NCI-H1694 (cell line): ENCODE results near the gene FGF22.
"Not testable (repeated sequence)": the region's sequence is repeated elsewhere in the genome, so short reads cannot be mapped to it uniquely, and the experiment has no call there.

Experiments
- DNase-seq: peaks from one replicate; lab custom pipeline; 2025; lab: John Stamatoyannopoulos, UW

FGF22 gene

DNA sequence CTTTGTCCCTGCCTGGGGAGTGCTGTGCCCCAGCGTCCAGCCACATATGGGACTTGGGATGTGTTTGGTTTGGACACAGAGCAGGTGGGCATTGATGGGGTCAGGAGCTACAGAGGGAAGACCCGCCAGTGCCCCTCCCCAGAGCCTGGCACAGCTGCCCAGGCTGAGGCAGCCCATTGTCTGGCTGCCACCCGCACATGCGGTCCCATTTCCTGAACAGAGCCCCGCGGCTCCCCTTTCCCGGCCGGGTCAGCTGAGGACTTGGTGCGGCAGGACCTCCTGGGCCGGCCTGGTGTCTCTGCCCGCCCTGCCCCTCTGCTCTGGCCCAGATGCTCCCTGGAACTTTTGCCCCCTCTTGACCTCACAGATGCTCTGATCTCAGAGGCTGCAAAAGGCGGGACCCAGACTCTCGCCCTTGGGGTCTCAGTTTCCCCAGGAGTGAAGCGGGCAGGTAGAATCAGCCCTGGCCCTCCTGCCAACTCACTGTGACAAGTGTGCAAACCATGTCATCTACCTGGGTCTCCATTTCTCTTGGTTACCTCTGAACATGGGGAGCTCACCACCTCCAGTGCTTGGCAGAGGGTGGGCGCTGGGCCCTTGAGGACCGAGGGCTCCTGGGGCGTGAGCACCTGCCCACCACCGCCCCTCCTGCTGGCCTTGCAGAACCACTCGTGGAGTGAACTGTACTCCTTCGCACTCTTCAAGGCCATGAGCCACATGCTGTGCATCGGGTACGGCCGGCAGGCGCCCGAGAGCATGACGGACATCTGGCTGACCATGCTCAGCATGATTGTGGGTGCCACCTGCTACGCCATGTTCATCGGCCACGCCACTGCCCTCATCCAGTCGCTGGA lies 32.2 kb upstream of the FGF22 start:
- DNase-seq: no peak

DNA sequence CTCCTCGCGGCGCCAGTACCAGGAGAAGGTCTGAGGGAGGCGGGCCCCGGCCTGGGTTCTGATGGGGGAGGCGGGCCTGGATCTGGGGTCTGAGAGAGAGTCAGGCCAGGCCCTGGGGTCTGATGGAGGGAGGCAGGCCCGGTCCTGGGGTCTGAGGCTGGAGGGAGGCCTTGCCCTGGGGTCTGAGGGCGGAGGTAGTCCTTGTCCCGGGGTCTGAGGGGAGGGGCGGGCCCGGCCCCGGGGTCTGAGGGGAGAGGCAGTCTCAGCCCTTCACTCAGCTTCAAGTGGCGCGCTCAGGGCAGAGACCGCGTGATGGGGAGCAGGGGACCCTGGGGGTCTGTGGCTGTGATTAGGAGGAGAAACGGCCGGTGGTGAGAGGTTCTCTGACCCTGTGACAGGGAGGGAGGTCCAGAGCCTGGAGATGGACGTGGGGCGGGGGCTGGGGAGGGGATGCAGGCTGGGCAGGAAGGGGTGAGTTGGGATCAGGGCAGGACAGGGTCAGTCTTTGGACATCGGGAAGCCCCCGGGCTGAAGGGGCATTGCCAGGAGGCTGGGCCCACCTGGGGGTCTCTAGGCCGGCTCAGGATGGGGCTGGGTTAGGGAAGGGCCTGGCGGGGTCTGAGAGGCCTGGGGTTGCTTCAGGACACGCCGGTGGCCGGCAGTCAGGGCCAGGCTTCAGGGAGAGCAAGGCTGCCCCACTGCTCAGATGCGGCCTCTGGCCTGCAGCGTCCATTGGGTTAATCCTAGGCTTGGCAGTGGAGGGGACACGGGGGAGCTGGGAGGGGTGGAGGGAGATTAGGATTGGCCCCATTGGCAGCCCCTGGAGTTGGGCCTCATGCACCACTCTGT lies 31.3 kb upstream of the FGF22 start:
- no peak for DNase-seq

DNA sequence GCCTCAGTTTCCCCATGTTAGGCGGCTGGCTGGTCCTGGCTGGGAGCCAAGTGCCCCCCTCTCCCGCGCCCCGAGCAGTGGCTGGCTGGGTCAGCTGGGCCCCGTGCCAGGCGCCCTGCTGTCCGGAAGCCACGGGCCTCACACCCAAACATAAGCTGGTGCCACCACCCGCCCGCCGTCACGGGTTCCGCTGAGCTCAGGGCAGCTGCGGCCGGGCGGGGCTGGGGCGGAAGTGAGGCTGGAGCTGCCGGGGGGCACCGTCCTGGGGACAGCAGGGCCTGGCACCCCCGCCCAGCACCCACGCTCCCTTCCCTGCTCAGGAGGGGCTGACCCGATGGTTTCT lies 30.7 kb upstream of the FGF22 start:
- DNase-seq: no peak

DNA sequence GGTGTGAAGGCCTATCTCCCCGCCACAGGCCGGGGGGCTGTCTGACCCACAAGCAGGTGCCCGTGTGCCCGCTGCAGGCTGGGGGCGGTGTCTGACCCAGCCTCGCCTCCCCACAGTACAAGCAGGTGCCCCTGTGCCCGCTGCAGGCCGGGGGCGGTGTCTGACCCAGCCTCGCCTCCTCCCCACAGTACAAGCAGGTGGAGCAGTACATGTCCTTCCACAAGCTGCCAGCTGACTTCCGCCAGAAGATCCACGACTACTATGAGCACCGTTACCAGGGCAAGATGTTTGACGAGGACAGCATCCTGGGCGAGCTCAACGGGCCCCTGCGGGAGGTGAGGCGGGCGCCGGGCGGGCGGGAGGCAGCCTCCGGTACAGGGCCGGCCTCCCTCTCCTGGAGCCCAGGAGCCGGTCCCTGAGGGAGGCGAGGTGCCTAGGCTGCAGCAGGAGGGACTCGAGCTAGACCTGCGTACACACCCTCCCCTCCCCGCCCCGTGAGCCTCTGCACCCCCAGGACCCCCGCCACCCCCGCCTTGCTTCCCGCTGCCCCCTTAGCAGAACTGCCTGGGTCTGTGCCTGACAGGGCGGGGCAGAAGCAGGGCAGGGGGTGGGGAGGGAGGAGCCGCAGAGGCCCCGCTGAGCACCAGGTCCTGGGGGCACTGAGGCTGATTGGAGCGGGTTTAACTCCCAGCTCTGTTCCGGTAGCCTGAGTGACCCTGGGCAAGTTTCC lies 29.4 kb upstream of the FGF22 start:
- no peak for DNase-seq

DNA sequence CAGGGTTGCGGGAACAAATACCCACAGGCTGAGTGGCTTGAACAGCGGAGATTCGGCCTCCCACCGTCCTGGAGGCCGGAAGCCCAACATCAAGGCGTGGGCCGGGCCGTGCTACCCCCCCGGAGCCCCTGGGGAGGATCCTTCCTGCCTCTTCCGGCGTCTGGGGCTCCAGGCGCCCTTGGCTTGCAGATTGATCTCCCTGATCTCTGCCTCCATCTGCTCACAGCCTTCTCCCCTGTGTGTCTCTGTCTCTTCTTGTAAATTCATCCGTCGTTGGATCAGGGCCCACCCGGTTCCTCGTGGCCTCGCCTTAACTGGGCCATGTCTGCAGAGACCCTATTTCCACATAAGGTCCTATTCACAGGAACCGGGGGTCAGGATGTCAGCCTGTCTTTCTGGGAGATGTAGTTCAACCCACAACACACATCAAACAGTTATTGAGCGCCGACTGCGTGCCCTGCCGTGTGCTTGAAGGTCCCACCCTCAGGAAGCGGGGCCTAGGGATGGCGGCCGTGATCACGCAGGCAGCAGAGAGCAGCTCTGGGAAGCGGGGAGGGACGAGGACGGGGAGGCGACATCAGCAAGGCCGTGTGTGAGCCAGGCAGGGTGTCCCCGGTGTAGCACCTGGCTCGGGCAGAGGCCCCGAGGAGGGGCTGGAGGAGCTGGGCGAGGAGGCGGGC lies 28.7 kb upstream of the FGF22 start:
- no peak for DNase-seq

DNA sequence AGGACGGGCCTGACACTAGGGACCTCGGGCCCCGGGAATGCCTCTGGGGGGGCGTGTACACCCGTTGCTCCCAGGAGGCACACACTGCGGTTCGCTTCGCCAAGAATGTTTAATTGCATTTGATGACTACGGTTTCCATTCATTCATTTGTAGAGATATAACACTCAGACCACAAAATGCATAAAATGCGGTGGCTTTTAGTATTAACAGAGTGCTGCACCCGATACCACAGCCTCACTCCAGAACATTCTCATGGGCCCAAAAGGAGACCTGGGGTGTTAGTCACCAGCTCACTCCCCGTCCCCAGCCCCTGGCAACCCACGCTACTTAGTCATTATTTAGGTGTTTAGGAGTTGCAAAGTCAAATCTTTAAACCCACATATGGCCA lies 28.2 kb upstream of the FGF22 start:
- no peak for DNase-seq

DNA sequence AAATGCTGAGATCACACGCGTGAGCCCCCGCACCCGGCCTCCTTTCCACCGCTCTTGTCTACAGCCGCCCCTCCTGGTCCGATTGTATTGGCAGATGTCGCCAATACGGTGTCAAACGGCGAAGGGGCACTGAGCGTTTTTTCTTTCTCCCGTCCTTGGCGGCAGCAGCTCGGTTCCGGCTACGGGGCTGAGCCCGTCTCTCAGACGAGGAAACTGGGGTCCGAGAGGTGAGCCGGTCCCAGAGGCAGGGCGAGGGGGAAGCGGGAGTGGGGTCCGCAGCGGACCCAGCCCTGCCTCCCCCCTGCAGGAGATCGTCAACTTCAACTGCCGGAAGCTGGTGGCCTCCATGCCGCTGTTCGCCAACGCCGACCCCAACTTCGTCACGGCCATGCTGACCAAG lies 26.7 kb upstream of the FGF22 start:
- no peak for DNase-seq

DNA sequence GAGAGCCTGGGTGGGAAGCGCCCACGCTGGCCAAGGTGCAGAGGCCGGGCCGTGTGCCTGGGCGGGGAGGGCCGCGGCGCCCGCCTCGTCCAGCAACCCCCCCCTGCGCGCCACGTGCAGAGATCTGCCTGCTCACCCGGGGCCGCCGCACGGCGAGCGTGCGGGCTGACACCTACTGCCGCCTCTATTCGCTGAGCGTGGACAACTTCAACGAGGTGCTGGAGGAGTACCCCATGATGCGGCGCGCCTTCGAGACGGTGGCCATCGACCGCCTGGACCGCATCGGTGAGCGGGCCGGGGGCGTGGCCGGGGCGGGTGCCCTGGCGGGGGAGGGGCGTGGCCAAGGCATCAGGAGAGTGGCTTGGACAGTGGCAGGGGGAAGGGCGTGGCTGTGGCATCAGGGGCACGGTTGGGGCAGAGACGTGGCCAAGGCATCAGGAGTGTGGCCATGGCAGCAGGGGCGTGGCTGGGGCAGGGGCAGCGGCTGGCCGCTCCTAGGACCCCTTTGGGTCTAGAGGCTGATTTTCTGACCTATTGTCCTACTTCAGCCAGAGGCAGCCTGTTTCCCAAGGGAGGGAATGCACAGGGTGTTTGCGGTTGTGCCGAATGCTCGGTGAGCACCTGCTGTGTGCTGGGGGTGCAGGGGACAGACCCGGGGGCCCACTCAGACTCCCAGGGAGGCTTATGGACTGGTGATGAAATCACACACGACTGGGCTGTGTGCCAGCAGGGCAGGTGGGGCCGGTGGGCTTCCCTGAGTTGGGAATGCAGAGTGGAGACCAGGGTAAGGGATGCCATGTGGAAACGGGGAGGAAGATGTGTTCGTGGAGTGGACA lies 25.7 kb upstream of the FGF22 start:
- no peak for DNase-seq

DNA sequence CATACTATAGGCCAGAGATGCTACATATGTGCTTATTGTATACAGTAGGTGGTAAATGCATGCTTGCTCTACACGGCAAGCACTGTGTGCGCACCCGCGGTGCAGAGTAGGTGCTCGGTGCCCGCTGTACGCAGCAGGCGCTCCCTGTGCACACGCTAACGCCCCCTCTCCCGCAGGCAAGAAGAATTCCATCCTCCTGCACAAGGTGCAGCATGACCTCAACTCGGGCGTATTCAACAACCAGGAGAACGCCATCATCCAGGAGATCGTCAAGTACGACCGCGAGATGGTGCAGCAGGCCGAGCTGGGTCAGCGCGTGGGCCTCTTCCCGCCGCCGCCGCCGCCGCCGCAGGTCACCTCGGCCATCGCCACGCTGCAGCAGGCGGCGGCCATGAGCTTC lies 24.1 kb upstream of the FGF22 start:
- DNase-seq: no peak

DNA sequence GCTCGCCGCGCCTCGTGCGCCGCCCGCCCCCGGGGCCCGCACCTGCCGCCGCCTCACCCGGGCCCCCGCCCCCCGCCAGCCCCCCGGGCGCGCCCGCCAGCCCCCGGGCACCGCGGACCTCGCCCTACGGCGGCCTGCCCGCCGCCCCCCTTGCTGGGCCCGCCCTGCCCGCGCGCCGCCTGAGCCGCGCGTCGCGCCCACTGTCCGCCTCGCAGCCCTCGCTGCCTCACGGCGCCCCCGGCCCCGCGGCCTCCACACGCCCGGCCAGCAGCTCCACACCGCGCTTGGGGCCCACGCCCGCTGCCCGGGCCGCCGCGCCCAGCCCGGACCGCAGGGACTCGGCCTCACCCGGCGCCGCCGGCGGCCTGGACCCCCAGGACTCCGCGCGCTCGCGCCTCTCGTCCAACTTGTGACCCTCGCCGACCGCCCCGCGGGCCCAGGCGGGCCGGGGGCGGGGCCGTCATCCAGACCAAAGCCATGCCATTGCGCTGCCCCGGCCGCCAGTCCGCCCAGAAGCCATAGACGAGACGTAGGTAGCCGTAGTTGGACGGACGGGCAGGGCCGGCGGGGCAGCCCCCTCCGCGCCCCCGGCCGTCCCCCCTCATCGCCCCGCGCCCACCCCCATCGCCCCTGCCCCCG lies 23.5 kb upstream of the FGF22 start:
- no peak for DNase-seq

DNA sequence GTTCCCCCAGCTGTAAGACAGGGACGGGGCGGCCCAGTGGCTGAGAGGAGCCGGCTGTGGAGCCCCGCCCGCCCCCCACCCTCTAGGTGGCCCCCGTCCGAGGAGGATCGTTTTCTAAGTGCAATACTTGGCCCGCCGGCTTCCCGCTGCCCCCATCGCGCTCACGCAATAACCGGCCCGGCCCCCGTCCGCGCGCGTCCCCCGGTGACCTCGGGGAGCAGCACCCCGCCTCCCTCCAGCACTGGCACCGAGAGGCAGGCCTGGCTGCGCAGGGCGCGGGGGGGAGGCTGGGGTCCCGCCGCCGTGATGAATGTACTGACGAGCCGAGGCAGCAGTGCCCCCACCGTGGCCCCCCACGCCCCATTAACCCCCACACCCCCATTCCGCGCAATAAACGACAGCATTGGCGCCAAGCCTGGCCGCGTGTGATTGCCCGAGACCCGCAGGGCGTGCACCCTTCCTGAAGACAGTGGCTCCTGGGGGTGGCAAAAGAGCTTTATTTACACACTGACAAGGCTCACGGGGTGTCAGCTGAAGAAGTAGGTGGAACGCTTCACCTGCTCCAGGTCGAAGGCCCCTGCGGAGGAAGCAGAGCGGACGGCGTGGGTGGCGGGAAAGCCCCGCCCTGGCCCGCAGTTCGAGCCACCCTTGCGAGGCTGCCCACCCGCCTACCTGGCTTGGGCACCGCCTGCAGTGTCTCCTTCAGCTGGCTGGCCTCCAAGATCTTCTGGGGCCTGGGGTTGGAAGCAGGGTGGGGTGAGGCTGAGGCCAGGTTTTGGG lies 22.7 kb upstream of the FGF22 start:
- no peak for DNase-seq

DNA sequence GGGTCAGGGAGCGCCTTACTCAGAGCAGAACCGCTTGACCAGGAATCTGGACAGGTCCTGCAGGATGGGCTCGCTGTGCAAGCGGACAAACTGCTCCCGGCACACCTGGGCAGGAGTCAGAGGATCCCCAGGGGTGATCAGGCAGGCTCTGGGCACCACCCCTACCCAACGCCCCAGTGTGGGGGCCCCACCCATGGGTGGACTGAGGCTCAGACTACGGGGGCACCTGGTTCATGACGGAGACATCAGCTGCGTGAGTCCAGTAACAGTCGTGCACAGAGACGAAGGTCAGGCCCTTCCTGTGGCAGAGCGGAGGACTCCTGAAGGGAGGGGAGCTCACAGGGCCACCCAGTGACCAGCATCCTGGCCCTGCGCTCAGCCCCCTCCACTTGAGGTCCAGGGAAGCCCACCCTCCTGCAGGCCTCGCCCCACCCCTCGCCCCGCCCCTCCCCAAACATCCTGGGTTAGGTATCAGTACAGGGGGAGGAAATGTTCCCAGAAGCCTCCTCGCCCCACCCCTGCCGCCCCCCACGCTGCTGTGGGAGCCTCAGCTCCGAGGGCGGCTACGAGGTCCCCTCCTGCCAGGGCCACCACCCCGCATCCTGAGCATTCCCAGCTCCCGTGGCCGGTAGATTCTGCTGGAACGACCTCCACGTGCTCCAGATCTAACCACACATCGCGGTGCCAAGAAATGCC lies 22.0 kb upstream of the FGF22 start:
- no peak for DNase-seq

DNA sequence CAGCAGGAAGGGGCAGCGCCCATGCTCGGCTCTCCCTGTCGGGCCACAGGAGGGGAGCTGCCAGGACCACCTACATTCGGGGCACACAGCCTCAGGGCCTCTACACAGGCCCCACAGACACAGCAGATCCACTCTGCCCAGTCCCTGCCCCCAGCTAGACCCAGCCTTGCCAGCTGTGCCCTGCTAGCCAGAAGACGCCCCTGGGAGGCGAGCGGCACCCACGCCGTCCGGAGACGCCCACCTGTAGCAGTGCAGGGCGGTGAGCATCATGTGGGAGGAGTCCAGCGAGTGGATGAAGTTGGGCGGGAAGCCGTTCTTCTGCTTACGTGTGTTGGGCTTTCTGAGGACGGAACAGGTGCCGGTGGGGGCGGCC lies 21.4 kb upstream of the FGF22 start:
- no peak for DNase-seq

DNA sequence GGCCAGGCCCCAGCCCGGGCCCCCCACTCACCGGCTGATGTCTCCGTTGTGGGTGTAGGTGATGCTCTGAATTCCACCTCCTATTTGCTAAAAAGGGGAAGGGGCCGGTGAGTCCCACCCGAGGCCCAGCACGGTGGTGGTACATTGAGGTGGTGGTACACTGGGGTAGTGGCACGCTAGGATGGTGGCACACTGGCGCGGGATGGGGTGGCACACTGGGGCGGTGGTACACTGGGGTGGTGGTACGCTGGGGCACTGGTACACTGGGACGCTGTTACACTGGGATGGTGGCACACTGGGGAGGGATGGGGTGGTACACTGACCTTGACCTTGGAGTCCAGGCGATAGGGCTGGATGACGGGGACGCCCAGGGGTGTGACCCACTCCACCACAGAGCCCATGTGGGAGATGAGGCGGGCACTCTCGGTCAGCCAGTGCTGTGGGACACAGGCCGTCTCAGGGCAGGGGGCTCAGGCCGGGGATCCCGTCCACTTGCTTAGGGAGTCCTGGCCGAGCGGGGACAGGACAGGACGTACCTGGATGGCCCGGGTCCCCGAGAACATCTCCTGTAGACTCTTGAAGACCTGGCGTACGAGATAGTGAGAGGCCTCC lies 20.9 kb upstream of the FGF22 start:
- no peak for DNase-seq

DNA sequence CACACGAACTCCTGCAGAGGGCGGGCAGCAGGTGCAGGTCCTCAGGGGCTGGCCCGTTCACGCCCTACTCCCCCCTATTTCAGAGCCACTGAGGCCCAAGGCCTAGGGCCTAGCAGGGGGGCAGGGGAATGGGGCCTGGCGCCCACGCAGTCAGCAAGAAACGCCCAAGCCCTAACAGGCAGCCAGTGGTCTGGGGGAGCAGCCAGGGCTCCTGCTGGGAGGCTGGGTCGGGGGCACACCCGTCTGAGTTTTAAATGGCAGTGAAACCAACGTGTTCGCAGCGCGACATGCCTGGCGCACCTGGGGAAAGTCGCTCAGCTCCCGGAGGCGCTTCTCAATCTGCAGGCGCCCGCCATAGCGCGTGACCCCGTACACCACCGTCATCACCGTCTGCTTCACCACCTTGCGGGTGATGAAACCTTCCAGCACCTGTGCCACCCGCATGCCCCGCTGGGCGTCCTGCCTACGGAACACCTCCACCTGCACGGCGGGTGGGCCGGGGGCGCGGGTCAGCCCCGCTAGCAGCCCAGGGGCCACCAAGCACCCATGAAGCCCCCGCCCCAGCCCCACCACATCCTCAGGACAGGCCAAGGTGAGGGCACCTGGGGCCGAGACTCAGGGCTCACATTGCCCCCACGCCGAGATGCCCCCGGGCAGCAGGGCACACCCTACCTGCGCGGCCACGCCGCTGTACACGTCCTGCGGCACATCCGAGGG lies 20.2 kb upstream of the FGF22 start:
- no peak for DNase-seq

DNA sequence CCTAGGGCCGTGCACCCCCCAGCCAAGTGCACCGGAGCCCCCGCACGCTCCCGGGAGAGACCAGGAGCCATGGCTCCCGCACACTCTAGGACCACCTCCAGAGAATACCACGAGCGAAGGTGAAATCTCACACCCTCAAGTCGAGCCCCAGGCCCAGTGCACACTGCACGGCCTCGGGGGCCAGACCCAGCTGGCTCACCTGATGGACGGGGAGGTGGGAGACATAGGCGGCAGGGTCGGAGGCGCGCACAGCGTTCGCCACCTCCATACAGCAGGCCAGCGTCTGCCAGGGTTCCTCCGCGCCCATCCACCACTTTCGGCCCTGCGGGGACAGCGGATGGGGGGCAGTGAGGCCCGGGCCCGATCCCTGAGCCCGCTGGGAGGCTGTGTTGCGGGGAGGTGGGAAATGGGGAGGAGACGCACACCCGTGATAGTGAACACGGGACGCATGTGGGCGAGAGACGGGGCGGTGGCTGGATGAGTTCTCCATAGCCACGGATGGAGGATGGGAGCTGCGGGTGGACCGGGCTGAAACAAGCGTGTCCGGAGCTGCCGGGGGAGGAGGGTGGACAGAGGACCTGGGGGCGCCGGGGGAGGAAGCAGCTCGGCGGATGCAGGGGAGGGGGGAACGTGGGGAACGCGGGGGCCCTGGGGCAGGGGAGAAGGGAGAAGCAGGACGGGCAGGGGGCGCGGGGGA lies 19.4 kb upstream of the FGF22 start:
- no peak for DNase-seq

DNA sequence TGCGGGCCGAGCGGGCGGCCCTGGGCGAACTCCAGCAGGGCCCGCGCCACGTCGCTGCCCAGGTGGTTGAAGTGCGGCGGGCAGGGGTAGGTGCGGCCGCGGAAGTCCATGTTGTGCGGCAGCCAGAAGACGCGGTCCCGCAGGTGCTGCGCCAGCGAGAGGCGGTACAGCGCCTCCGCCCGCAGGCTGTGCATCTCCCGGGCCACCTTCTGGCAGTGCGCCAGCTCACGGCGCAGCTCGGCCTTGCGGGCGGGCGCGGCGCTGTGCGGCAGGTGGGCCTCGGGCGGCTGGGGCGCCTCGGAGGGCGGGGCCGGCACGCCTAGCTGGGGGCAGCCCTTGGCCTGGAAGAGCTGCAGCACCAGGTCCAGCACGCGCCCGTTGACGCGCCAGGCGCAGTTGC lies 18.5 kb upstream of the FGF22 start:
- DNase-seq: not testable (repeated sequence)

DNA sequence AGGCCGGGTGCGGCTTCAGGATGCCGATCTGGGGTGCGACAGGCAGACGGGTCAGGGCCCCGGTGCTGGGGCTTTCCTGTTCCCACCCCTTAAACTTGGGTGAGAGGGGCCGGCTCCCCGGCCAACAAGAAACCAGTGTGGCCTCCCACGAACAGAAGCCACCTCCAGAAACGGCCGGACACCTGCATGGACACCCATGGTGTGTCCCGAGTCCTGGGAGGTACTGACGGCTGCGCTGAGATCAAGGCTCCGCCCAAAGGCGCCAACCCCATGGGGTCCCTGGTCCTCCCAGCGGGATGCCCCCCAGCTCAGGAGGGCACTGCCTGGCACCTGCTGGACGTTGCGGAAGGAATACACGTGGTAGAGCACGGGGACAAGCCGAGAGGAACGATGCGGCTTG lies 17.9 kb upstream of the FGF22 start:
- DNase-seq: no peak
